Natural killer cell (primary cell): Measurements from ENCODE around the gene RTTN. TPM values are rescaled to one million over a fixed set of nuclear protein-coding genes. Genes with fewer than 3 reads are reported as not detected.

Source experiments
- ATAC-seq, 3 donors: fragments of 150-1000 bp in 2 of 3; fragments of 200-7000 bp in 1 of 3; cut with Tn5 transposase; 1 replicate in 1 of 3; 2 replicates in 2 of 3; pipeline ENCODE4 v1.10.0; 2021; ENCODE audit warnings: mild to moderate bottlenecking in 2 of 3, moderate library complexity in 2 of 3
- DNase-seq, 2 donors: peaks; one replicate each; pipeline versions ENCODE4 v3.0.0 to v3.0.0-alpha.2; 2013 to 2021; ENCODE audit warnings: mixed read lengths in 1 of 2
- H3K27ac ChIP-seq: one replicate; pipeline ENCODE4 v1.5.1; 2013; ENCODE audit warnings: mild to moderate bottlenecking, low read length
- H3K27me3 ChIP-seq: one replicate; pipeline ENCODE4 v1.6.1; 2013; ENCODE audit warnings: low read length; ENCODE audit not compliant: control insufficient read depth, insufficient read depth
- H3K36me3 ChIP-seq: one replicate; pipeline ENCODE4 v1.6.1; 2013; ENCODE audit warnings: low read length; ENCODE audit not compliant: control insufficient read depth, insufficient read depth
- H3K4me1 ChIP-seq: one replicate; pipeline ENCODE4 v1.6.1; 2013; ENCODE audit warnings: low read length; ENCODE audit not compliant: control insufficient read depth, insufficient read depth
- H3K4me3 ChIP-seq: one replicate; pipeline ENCODE4 v1.5.1; 2013; ENCODE audit warnings: low read length
- H3K9me3 ChIP-seq: one replicate; pipeline ENCODE4 v1.6.1; 2013; ENCODE audit warnings: low read length; ENCODE audit not compliant: control insufficient read depth, insufficient read depth
- H3K27ac Mint-ChIP-seq, 2 donors: one replicate each; pipeline ENCODE4 v1.8.0; 2022; ENCODE audit warnings: mild to moderate bottlenecking in 2 of 2, mixed read lengths in 2 of 2, moderate library complexity in 1 of 2
- H3K27me3 Mint-ChIP-seq, 2 donors: one replicate each; pipeline ENCODE4 v1.8.0; 2022; ENCODE audit warnings: low read depth in 2 of 2, mixed read lengths in 2 of 2
- H3K36me3 Mint-ChIP-seq: one replicate; pipeline ENCODE4 v1.8.0; 2022; ENCODE audit warnings: mixed read lengths
- H3K4me1 Mint-ChIP-seq, 2 donors: one replicate each; pipeline ENCODE4 v1.8.0; 2022; ENCODE audit warnings: mixed read lengths in 2 of 2
- H3K4me3 Mint-ChIP-seq: one replicate; pipeline ENCODE4 v1.8.0; 2022; ENCODE audit warnings: mild to moderate bottlenecking, moderate library complexity, mixed read lengths
- H3K9me3 Mint-ChIP-seq, 2 donors: one replicate each; pipeline ENCODE4 v1.8.0; 2022; ENCODE audit warnings: mixed read lengths in 2 of 2
- WGBS: methylation state at CpG from one replicate; pipeline ENCODE4 v1.1.7; 2013; ENCODE audit warnings: missing lambda C conversion rate; ENCODE audit not compliant: insufficient coverage; 5-methylcytosine and 5-hydroxymethylcytosine counted together
- intact Hi-C: fragments of 100-400 bp; cut with micrococcal nuclease; formaldehyde crosslinking; loops from one replicate; pipeline ENCODE4 v1.14.2; 2022
- total RNA-seq, 4 donors: library from RNA; stranded (reverse); fragments of 120-200 nt in 1 of 4; gene quantifications; one replicate each; pipeline versions ENCODE4 v1.2.3 to v1.2.4, GENCODE V29; 2013 to 2022
- TF ChIP-seq, protein P1 (sequence below): fragments of 200-600 bp; IDR thresholded peaks from one replicate; pipeline ENCODE4 v1.8.0; 2022; ENCODE audit warnings: antibody characterized with exemption

Gene RTTN
- total RNA-seq, 3 donors from 2014 or later (not counting 1 experiment from before 2014, with no cell fraction given) = 33.0 to 41.0 (median 35.5) TPM

DNA sequence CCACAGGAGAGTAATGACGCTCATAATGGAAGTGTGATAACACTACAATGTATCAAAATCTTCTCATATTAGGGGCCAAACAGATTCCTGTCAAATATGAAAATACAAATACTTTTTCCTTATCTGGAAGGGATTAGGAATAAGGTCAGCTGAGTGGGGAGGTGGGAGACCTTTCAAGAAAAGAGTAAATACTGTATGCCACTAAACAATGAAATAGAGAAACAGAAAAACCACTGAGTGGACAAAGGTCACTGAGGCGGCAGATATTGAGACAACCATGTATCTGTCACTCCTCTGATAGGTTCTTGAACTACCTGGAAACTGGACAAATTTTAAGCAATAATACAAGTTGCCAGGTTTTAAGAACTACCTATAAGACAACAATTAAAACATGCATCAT lies 59.3 kb downstream of the RTTN start:
- Mint-ChIP-seq H3K27ac (no peak overlapping the region), H3K4me3 (no peak overlapping the region), H3K4me1 (peaks cover 5 to 6% of the 10 kb centered on the region in 2 donors), H3K9me3 (no peaks in the 10 kb centered on the region), H3K36me3 (peaks cover 6% of the 10 kb centered on the region), H3K27me3 (no peaks in the 10 kb centered on the region)
- WGBS = 95% methylated on average over 1 of the region's 2 CpGs
- Histone ChIP-seq H3K9me3 (no peaks in the 10 kb centered on the region), H3K4me3 (no peak overlapping the region), H3K27ac (no peak overlapping the region), H3K4me1 (no peaks in the 10 kb centered on the region), H3K27me3 (no peaks in the 10 kb centered on the region), H3K36me3 (peaks cover 36% of the 10 kb centered on the region)
- intact Hi-C loops = no loop called here
- TF ChIP-seq, protein P1, sequence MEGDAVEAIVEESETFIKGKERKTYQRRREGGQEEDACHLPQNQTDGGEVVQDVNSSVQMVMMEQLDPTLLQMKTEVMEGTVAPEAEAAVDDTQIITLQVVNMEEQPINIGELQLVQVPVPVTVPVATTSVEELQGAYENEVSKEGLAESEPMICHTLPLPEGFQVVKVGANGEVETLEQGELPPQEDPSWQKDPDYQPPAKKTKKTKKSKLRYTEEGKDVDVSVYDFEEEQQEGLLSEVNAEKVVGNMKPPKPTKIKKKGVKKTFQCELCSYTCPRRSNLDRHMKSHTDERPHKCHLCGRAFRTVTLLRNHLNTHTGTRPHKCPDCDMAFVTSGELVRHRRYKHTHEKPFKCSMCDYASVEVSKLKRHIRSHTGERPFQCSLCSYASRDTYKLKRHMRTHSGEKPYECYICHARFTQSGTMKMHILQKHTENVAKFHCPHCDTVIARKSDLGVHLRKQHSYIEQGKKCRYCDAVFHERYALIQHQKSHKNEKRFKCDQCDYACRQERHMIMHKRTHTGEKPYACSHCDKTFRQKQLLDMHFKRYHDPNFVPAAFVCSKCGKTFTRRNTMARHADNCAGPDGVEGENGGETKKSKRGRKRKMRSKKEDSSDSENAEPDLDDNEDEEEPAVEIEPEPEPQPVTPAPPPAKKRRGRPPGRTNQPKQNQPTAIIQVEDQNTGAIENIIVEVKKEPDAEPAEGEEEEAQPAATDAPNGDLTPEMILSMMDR = no peak
- no peak for ATAC-seq
- no peak for DNase-seq

DNA sequence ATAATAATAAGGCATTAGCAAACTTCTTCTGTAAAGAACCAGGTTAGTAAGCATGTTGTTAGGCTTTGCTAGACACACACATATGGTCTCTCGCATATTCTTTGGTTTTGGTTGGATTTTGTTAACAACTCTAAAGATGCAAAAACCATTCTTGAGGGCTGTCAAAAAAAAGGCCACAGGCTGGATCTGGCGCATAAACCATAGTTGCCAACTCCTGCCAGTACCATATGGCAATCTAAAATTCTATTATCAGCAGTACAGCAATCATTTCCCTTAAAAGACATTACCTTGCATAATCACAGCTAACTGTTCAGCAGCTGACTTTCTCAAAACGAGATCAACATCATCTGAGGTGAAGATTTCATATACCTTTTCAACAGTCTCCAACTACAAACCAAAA lies 63.5 kb downstream of the RTTN start:
- TF ChIP-seq, protein P1 = no peak
- Mint-ChIP-seq H3K27ac (no peak overlapping the region), H3K4me3 (no peak overlapping the region), H3K36me3 (peaks cover 6% of the 10 kb centered on the region), H3K27me3 (no peaks in the 10 kb centered on the region), H3K9me3 (no peaks in the 10 kb centered on the region), H3K4me1 (peaks cover 0 to 6% of the 10 kb centered on the region in 2 donors)
- ATAC-seq (no peak), DNase-seq (no peak)
- Histone ChIP-seq H3K27ac (no peak overlapping the region), H3K4me3 (no peak overlapping the region), H3K27me3 (no peaks in the 10 kb centered on the region), H3K9me3 (no peaks in the 10 kb centered on the region), H3K36me3 (peaks cover 17% of the 10 kb centered on the region), H3K4me1 (no peaks in the 10 kb centered on the region)
- 74% methylated on average over 3 of the region's 3 CpGs for whole genome bisulfite sequencing
- intact Hi-C loops = no loop called here

DNA sequence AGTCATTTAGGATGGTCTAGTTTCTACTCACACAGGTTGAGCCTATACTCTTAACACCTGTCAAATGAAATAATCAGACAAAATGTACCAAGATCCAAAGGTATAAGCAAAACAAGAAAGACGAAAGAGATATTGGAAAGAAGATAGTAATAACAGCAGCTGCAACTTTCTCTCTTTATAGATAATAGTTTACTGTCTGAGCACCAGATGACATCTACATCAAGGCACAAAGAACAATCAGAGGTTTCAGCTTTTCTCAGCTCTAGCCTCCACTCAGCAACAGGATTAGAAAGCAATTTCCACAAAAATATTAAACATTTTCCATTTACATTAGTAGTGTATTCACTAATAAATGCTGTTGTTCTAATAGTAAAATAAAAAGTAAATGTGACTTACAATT lies 66.3 kb downstream of the RTTN start:
- H3K4me3 Mint-ChIP-seq = no peak overlapping the region
- Histone ChIP-seq H3K27ac (no peak overlapping the region), H3K4me1 (no peaks in the 10 kb centered on the region), H3K9me3 (no peaks in the 10 kb centered on the region), H3K27me3 (no peaks in the 10 kb centered on the region), H3K36me3 (peaks cover 14% of the 10 kb centered on the region), H3K4me3 (no peak overlapping the region)
- TF ChIP-seq, protein P1 = no peak
- ATAC-seq = no peak
- H3K9me3 Mint-ChIP-seq = no peaks in the 10 kb centered on the region
- H3K4me1 Mint-ChIP-seq = peaks cover 0 to 6% of the 10 kb centered on the region in 2 donors
- no peak overlapping the region for H3K27ac Mint-ChIP-seq
- H3K36me3 Mint-ChIP-seq = peaks cover 8% of the 10 kb centered on the region
- no CpG with 5 or more reads among the region's 1 CpG for WGBS
- no peaks in the 10 kb centered on the region for H3K27me3 Mint-ChIP-seq
- DNase-seq = no peak
- intact Hi-C loops = no loop called here

DNA sequence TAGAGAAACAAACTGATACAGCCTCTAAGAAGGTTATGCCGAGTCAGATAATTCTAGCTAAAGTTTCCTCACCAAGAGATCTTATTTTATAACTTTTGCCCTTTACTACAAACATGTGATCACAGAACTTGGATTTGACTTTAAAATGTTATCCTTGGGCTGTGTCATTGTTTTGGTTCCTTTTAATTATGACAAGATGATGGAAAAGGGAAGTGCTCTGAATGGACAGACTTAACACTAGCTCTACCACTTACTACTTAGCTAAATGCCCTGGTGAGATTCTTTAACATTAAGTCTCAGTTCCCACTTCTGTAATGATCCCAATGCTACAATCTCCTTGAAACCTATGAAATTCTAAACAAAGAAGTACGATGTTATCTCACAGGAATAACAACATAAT lies 69.9 kb downstream of the RTTN start:
- no peaks in the 10 kb centered on the region for H3K27me3 Mint-ChIP-seq
- Histone ChIP-seq H3K4me3 (no peak overlapping the region), H3K27ac (no peak overlapping the region), H3K4me1 (no peaks in the 10 kb centered on the region), H3K27me3 (no peaks in the 10 kb centered on the region), H3K9me3 (no peaks in the 10 kb centered on the region), H3K36me3 (peaks cover 15% of the 10 kb centered on the region)
- ATAC-seq = no peak
- no peaks in the 10 kb centered on the region for H3K9me3 Mint-ChIP-seq
- TF ChIP-seq, protein P1 = no peak
- no peak overlapping the region for H3K4me3 Mint-ChIP-seq
- 100% methylated on average over 1 of the region's 2 CpGs for WGBS
- H3K27ac Mint-ChIP-seq = no peak overlapping the region
- peaks cover 19% of the 10 kb centered on the region for H3K36me3 Mint-ChIP-seq
- H3K4me1 Mint-ChIP-seq = no peaks in the 10 kb centered on the region
- intact Hi-C loops = no loop called here
- DNase-seq = no peak
